Hepatocyte (in vitro differentiated cells): ENCODE measurements around the gene STRA6.

Source experiments
- CTCF ChIP-seq: fragments of 200-600 bp; sonication (generic); IDR thresholded peaks from 2 replicates; pipeline ENCODE4 v1.5.1; 2016; ENCODE audit warnings: antibody characterized with exemption, mild to moderate bottlenecking; ENCODE audit not compliant: poor library complexity
- EZH2 ChIP-seq: fragments of 200-600 bp; sonication (generic); IDR thresholded peaks from 2 replicates; pipeline ENCODE4 v1.6.1; 2016; ENCODE audit warnings: antibody characterized with exemption, mild to moderate bottlenecking, borderline replicate concordance

DNA sequence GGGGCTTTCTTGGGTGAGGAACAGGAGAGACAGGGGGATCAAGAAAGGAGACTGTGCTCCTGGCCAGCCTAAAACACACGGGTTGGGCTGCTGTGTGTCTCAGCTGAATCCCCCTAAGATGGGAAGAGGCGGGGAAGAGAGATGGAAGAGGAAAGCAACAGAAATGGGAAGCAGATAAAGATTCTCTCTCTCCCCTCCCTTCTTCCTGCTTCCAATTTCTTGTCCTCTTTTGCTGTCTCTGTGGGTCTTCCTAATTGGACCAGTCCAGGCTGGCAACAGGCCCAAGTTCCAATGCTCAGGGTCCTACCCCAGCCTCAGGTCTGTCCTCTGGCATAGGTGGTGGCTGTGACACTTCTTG lies 65.1 kb downstream of the STRA6 start:
- TF ChIP-seq CTCF (no peak), EZH2 (no peak)
